Stimulated activated CD8-positive, alpha-beta memory T cell treated with anti-CD3 and anti-CD28 coated beads, Interleukin-7, amount 100 ng/mL, for 4 hours (primary cell): ENCODE measurements around the gene RPTOR.
"Not testable (repeated sequence)": the region's sequence is repeated elsewhere in the genome, so short reads cannot be mapped to it uniquely, and the experiment has no call there.

Experiments
- DNase-seq, 2 donors: peaks; one replicate each; pipeline ENCODE4 v3.0.0-alpha.2; 2020; ENCODE audit warnings: low read depth in 2 of 2

Gene RPTOR

DNA sequence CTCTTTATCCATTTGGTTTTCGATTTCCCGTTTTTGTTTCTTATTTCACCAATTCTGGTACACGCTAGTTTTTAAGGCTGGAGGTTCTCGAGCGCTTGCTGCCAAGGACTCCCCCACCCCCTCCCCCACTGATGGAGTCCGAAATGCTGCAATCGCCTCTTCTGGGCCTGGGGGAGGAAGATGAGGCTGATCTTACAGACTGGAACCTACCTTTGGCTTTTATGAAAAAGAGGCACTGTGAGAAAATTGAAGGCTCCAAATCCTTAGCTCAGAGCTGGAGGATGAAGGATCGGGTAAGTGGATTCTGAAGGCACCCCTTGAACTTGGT is 825 bp downstream of the RPTOR start:
- DNase-seq = no peak

DNA sequence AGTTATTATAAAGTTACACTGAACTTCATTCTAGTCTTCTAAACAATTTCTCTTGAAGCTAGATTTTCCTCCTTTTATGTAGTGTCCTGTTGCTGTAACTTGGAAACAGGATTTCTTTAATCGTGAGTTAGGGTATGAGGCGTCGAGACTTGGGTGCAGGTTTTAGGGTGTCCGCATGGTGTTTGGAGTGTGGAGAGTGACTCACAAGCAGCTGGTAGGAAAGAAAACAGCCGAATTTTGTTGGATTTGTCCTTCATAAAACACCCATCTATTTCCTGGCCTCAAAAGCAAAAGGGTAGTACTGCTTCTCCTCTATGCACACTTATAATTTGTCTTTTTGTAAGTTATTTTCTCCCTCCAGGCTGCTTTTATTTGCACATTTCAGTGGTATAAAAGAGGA is 1.6 kb downstream of the RPTOR start:
- no peak for DNase-seq

DNA sequence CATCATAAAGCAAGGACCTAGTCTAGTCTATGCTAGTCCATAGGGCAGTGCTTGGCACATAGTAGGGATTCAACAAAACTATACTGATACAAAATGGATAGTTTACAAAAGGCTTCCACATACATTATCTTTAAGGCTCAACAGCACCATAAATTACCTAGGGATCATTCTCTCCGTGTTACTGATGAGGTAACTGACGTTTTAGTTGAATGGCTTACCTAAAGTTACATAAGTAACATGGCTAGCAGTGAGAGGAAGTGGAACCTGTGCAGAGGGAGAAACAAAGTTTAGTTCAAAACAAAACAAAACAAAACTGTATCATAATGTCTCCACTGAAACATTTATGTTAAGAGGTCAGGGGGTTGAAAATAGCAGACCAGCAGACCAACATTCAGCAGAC is 7.9 kb downstream of the RPTOR start:
- no peak for DNase-seq

DNA sequence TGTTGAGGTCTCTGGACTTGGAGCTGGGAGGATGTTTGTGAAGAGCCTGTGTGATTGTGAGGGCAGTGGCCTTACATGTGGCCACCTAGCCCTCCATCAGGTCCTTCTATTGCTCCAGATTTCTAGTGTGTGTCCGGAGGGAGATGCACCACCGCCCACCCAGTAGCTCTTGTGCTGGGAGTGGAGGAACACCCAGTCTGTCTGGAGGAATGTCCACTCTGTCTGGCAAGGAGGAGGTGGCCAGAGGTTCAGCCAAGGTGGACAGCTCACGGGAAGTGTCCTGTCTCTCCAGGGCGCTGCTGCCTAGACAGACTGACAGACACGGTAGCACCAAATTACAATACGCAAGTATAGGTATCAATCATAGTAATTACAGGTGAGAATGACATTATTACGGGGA is 10.6 kb downstream of the RPTOR start:
- DNase-seq = no peak

DNA sequence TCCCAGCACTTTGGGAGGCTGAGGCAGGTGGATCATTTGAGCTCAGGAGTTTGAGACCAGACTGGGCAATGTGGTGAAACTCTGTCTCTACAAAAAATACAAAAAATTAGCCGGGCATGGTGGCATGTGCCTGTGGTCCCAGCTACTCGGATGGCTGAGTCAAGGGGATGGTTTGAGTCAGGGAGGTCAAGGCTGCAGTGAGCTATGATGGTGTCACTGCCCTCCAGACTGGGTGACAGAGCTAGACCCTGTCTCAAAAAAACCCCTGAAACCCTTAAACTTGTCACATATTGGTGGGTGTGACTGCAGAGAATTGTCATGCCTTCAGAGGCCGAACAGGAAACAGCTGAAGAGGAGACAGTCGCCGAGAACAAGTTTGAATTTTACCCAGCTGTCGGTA is 13.4 kb downstream of the RPTOR start:
- no peak for DNase-seq

DNA sequence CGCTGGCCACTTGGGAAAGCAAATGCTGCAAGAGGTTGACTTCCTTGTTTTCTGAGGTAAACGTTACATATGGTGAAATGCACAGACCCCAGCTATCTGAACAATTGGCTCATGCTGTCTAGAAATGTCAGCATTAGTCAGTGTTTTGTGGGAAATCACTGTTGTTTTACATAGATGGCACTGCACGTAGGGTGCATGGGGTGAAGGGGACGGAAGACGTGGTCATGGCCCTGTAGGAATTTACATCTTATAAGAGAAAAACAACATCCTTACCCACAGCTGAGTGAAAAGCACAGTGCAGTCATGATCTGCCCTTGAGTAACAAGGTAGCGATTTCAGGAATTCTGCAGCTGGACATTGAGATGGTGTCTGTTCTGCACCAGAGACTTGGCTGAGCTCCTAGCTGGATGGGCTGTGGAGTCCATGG is 15.2 kb downstream of the RPTOR start:
- no peak for DNase-seq

DNA sequence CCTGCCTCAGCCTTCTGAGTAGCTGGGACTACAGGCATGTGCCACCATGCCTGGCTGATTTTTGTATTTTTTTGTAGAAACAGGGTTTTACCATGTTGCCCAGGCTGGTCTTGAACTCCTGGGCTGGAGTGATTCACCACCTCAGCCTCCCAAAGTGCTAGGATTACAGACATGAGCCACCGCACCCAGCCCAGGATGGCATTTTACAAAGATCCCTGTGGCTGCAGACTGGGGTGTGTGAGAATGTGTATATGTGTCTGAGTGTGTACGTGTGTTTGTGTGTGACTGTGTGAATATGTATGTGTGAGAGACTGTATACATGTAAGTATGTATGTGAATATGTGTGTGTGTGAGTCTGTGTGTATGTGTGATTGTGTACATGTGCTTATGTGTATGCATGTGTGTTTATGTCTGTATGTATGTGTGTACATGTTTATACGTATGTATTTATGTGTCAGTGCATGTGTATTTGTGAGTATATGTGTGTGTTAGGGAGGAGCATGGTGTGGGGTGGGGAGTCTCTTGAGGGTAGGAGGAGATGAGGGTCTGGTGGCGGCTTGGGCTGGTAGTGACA is 17.0 kb downstream of the RPTOR start:
- no peak for DNase-seq

DNA sequence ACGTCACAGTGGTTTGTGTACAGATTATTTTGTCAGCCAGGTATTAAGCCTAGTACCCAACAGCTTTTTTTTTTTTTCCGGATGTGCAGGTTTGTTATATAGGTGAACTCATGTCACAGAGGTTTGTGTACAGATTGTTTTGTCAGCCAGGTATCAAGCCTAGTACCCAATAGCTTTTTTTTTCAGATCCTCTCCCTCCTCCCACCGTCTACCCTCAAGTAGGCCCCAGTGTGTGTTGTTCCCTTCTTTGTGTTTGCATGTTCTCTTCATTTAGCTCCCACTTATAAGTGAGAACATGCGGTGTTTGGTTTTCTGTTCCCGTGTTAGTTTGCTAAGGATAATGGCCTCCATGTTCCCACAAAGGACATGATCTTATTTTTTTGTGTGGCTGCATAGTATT is 19.9 kb downstream of the RPTOR start:
- no peak for DNase-seq

DNA sequence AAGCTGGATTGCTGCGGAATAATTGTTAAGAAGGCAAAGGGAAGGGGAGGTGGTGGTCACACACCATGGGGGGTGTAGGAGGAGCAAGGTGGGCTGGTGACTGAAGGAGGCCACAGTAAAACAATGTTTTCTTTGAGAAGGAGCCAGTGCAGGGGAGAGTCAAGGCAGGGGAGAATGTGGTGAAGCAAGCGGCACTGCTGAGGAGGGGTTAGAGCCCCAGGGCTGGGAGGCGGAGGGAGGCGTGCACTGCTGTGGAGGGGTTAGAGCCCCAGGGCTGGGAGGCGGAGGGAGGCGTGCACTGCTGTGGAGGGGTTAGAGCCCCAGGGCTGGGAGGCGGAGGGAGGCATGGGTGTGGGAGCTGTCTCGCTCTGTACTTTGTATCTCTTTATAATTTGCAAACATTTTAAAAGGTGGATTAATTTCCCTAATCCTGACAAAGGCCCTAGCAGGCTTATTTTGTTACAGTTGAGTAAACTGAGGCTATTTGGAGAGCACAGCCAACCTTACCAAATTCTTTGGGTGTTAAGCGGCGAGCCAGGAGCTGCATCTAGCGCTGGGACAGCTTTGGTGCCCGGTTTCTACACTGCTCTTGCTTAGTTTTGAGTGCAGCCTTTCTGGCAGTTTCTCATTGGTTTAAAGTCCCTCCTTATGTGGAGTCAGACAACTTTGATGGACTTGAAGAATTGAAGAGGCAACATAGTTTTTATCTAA is 20.9 kb downstream of the RPTOR start:
- no peak for DNase-seq

DNA sequence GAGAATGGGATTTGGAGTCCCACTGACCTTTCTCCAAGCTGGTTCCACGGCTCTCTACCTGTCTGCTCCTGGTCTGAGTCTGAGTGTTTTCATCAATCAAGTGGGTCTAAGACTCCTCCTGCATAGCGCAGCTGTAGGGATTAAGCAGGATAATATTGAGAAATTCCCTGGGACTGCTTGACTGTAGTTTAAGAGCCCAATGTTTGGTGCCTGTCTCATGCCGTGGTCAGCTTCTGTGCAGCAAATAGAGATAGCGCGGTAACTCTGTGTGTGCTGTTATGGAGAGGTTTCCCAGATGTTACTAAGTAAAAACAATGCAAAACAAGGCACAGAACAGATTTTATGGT is 21.4 kb downstream of the RPTOR start:
- DNase-seq = no peak

DNA sequence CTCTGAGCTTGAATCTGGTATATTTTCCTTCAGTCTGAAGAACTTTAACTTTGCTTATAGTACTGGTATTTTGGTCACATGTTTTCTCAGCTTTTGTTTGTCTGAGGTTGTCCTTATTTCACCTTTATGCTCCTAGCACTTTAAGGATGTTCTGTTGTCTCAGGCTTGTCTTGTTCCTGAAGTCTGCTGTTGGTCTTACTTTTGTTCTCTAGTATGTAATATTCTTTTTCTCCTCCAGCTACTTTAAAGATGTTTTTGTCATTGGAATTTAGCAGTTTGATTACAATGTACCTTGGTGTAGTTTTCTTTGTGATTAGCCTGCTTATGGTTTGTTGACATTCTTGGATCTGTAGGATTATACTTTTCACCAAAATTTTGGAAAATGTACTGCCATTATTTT is 23.6 kb downstream of the RPTOR start:
- no peak for DNase-seq

DNA sequence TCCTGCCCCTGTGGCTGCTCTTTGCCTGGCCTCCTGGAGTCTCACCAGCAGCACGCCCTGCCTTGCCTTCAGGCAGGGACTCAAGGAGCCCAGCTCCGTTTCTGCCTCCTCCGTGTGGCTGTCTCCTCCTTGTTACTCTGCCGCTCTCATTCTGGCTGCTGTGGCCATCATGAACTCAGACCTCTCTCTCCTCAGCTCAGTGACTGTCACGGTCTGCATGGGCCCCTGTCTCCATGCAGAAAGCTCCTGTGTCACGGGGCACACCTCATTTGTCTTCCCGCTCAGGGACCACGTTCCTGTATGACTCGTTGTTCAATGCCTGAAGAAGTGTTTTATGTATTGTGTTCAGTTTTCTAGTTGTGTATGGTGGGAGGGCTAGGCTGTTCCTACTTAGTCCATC is 25.3 kb downstream of the RPTOR start:
- no peak for DNase-seq

DNA sequence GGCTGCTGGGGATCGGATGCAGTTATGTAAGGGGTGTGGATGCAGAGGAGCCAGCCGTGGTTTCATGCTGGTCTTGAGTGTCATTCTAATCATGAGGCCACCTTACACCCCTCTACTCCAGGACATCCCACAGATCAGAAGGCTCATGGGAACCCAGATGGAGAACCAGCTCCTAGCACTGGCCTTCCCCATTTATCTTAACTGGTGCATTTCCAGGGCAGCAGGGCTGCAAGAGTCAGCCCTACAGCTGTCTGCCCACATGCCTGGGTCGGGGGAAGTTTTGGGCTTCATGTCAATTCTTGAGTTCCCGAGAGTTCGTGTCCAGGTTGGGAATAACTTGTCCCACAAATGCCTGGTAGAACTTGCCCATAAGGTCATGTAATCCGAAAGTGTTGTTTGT is 29.1 kb downstream of the RPTOR start:
- no peak for DNase-seq

DNA sequence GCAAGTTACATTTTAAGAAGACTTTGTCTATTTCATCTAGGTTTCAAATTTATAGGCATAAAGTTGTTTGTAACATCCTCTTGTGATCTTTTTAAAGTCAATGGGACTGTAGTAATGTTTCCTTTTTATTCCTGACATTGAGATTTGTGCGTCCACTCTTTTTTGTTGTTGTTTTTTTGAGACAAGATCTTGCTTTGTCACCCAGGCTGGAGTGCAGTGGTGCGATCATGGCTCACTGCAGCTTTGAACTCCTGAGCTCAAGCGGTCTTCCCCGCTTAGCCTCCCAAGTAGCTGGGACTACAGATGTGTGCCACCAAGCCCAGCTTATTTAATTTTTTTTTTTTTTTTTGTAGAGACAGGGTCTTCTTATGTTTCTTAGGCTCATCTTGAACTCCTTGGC is 29.9 kb downstream of the RPTOR start:
- no peak for DNase-seq

DNA sequence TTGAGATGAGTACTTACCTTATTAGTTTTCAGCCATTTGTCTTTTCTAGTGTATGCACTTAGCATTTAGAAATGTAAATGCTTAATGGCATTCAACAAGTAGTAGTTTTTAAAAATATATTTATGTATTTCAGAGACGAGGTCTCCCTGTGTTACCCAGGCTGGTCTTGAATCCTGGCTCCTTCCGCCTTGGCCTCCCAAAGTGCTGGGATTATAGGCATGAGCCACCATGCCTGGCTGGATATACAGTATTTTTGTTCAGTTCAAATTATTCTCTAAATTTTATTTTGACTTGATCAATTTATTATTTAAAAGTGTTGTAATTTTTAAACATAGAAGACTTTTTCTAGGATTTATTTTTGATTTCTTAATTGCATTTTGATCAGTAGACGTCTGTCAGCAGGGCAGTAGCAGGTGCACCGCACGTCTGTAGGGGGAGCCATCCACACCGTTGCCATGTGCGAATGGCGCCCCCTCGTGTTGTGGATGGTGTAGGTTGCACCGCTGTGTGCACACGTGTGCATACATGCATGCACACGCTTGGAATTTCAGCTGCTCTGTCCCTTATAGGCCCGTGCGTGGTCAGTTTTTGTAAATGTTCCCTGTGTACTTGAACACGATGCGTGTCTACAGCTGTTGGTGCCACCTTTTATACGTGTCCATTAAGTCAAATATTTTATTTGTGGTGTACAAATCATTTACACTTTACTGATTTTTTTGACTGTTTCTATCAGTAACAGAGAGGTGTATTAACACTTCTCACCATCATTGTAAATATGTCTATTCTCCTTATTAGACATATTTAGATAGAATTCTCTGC is 30.6 kb downstream of the RPTOR start:
- DNase-seq = peak; percentile 75 to 76

DNA sequence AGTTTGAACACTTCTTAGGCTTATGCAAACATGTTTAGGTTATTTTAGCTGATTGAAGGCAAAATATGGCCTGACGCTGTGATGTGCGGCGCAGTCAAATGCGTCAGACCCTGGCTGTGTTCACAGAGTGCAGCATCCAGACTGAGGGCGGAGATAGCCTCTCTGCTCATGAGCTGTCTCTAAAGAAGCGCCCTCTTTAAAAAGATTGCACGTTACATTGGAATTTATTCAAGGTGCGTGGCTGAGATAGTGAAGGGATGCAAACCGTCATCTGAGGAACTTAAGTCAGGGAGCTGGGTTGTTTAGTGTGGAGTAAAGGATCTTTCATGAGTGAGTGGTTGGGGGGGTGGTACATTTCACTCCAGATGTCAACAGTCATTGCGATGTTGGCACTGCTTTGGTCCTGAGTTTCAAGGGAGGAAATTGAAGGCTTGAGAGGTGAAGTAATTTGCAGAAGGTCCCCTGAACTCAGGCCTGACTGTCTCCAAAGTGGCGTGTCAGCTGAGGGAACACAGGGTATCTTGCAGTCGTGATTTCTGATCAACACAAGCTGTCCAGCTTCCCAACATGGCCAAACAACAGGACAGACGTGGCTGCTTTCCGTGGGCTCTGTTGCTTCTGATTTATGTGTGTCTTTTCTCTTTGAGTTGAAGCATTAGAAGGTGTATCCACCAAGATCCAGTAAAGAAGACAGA is 33.4 kb downstream of the RPTOR start:
- no peak for DNase-seq

DNA sequence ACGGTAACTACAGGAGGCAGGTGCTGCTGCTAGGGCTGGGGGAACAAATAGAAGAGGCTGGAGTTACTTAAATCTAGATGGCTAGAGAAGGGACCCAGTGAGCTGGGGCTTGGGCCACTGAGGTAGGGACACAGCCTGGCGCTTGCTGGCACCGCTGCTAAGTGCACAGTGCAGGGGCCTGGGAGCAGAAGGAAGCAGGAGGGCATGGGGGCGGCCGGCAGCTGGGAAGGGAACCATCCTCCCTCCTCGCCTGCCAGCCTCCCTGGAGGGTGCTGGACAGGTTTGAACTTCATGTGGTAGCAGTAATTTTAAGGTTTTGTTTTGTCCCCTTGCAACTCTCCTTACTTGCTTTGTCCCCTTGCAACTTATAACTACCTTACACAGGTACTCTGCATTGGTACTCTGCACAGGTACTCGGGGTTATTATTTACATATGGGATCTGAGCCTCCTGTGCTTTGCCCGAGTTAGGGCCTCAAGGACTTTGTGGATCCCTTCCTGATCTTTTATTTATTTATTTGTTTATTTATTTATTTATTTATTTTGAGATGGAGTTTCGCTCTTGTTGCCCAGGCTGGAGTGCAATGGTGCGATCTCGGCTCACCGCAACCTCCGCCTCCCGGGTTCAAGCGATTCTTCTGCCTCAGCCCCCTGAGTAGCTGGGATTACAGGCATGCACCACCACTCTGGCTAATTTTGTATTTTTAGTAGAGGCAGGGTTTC is 34.2 kb downstream of the RPTOR start:
- not testable (repeated sequence) for DNase-seq

DNA sequence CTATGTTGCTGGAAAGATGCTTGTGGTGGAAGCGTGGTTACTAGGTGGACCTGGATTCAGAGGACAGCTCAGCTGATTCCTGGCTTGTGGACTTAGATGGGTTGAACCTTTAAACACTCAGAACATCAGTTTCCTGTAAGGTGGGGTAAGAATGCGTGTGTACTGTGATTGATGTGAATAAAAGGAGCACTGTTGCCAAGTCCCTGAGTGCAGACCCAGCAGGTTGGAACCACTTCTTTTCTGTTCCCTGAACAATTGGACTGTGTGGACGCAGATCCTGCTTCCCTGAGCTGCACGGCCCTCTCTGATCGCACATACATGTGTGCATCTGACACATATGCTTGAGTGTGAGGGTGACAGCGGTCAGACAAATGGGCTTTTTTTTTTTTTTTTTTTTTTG is 37.5 kb downstream of the RPTOR start:
- DNase-seq = no peak

DNA sequence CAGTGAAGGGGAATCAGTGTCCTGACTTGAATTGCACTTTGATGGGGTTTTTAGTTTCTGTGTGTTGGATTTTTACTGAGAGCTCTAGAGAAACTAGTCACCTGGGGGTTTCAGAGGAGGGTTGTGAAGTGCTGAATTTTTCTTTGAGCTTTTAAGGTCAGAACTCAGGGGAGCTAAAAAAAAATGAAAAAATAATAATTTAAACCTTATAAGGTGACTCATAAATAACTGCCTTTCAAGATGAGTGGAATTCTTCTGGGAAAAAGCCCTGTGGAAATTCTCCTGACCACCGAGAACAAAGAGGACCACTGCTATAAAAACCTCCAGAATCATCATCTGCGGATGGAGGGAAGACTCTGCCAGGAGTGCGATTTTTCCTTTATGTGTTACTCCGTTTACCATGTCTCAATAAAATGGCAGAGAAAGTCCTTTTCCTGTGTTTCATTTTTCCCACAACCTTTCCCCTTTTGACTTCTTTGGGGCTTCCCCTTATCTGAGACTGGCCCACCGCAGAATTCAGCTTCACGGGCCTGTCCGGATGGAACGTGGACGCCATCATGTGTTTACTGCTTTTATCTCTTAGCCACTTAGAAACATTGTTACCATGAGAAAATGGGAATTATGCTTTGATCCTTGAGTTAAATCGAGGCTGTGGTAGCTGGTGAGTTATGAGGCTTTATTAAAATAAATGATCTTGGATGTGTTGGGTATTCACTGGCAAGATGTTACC is 39.7 kb downstream of the RPTOR start:
- no peak for DNase-seq

DNA sequence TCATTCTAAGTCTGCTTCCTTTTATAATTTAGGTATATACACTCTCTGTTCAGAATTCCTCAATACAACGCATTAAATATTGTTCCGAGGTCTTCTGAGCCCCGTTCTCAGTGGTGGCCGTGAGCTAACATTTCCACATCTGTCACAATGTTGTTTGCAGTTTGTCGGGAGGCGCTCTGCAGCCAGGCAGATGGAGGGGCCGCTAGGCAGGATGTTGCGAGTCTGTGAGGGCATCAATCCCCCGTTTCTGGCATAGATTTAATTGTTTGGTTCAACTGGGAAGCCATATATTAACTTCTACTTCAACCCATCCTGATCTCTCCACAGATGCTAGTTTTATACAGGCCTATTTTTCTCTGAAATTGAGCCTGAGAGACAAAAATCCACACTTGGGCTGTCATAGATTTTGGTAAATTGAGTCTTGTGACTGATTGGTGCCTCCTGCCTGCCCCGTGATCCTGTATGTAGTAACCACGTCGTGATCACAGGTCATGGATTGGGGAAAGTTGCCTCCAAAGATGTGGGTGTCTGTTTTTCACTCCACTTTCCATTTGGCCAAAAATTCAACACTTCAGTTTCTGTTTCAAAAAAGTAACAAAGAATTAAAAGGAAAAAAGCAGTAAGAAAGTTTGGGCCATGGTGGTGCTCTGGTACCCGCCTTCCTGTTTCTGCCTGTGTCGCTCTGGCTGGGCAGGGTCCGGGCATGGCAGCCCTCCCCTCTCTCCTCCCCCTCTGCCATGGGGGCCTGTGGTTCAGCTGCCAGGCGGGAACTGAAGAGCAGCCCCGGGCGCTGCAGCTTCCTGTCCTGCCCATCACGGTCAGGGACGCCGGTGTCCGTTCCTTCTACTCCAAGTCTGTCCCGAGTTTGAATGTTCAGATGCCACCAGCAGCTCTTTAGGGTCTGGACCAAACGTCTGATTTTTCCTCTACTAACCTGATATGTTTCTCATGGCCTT is 41.5 kb downstream of the RPTOR start:
- no peak for DNase-seq
